ENCODE data around the gene MSMB.
"Not testable (repeated sequence)": the region's sequence is repeated elsewhere in the genome, so short reads cannot be mapped to it uniquely, and the experiment has no call there.

The MSMB gene

DNA sequence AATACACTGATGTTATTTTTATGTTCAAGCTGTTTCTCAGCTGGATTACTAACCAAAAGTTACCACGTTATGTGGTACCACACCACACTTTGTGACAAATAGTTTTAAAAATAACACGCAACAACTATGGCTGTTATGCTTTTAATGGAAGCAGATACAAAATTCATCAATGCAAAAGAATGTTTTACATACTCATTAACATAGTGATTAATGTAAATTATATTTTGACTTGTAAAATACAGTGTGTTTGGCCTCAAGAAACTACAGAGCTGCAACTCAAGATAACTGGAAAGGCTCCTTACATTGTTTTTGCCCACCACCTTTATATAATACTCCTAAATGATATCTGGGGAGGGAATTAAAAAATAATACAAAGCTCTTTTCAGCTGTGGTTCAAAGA is 41.1 kb downstream of the MSMB start:
- no peak for DNase-seq

DNA sequence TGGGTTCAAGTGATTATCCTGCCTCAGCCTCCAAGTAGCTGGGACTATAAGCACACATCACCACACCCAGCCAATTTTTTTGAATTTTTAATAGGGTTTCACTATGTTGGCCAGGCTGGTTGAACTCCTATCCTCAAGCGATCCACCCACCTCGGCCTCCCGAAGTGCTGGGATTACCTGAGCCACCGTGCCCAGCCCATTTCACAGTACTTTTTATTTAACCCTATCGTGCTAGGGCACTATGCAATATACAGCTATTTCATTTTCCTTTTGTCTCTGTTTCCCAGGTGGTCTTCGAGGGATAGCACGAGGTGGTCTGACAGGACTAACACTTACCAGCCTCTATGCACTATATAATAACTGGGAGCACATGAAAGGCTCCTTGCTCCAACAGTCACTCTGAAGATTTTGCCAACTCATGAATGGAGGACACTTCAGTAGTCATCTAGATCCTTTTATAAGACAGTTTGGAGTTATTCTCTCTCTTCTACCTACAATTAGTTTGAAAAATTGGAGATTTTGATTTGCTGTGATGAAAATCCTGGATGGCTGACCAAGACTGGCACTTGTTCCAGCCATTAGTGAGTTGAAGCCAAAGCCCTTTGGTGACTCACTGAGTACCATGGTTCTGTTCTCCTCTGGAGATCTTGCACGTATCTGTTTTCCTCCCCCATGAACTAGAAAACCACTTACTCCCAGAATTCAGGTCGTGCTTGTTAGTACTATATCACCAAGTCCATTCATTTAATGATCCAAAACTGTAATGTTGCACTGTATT is 43.0 kb downstream of the MSMB start:
- DNase-seq = no peak

DNA sequence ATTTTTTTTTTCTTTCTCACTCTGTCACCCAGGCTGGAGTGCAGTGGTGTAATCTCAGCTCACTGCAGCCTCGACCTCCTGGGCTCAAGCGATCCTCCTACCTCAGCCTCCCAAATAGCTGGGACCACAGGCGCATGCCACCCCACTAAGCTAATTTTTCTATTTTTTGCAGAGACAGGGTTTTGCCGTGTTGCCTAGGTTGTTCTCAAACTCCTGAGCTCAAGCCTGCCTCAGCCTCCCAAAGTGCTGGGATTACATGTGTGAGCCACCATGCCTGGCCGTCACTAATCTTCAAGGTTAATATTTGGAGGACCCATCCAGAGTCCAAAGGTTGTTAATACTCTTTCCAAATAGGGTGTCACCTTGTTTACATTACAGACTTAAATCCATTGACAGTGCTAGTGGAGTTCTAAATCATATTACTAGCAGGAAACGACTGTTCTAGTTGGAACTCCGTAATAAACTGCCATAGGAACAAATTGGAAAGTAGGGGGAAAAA is 43.8 kb downstream of the MSMB start:
- DNase-seq = not testable (repeated sequence)

DNA sequence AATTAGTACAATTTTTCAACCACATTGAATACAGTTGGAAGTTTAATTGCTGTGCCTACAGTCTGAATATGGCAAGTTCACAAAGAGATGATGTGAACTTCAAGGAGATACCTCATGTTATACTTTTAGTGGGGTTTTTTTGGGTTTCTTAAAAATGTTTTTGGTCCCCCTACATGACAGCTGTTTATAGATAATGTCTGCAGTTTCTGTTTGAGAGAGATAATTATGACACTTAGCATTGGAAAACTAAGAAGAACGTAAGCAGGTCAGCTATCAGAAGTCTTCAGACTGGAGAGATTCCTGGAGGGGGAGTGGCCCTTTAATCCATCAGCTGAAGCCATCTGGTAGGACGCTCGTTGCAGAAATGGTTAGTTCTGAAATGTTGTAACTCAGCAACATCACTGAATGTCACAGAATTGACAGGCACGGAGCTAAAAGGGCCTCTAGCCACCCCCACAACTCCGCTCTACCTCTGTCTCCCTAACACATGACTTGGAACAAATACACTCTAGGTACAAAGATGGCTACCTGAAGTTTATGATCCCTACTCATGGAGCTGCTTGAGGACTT is 44.8 kb downstream of the MSMB start:
- no peak for DNase-seq

DNA sequence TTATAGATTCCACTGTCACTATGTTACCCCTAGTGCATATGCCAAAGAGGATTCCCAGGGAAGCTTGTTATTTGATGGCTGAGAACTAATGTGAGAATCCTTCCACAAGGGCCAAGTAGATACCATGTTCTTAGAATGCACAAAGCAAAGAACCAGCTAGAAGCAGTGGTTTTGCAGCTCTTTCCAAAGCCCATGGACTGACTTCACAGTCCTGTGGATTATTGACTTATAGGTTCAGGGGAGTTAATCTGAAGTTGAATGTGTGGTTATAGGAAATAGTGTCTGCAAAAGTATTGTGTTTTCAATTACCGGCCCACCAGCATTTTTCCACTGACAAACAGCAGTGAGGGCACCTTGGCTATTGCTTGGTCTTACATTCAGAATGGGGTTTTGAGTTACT is 45.5 kb downstream of the MSMB start:
- no peak for DNase-seq

DNA sequence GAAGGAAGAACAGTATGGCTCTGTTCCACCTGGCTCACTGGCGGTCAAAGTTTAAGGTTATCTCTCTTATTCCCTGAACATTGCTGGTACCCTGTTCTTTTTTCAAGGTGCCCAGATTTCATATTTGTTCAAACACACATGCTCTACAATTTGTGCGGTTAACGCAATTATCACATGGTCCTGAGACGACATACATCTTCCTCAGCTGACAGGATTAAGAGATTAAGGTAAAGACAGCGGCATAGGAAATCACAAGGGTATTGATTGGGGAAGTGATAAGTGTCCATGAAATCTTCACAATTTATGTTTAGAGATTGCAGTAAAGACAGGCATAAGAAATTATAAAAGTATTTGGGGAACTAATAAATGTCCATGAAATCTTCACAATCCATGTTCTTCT is 46.1 kb downstream of the MSMB start:
- not testable (repeated sequence) for DNase-seq

DNA sequence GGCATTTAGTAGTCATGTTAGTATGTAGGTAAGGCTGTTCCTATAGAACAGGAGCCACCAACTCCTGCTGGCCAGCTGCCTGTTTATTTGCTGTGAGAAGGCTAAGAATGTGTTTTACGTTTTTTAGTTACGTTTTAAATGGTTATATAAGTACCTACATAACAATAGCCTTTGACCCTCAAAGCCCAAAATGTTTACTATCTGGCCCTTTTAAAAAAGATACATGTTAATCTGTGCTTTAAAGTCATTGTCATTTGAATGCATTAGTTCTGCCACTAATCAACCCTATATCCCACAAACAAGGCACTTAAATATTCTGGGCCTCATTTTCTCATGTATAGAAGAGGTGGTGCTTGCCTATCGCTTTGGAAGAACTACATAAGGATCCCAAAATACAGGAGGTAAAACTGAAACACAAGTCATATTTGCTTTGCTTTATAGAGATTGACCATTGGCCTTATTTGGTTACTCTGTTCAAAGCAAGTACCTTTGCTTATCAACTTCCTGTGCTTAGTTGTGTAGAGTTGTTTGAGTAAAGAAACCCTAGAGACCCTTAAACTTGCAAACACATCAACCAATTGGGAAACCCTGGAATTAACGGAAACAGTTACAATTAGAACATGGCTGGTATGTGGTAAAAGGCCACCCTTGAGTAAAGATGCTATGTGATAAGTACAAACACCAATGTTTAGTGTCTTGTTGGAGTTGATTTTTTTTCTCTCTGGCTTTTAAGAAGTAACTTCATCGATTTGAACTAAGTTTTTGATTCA is 47.9 kb downstream of the MSMB start:
- no peak for DNase-seq

DNA sequence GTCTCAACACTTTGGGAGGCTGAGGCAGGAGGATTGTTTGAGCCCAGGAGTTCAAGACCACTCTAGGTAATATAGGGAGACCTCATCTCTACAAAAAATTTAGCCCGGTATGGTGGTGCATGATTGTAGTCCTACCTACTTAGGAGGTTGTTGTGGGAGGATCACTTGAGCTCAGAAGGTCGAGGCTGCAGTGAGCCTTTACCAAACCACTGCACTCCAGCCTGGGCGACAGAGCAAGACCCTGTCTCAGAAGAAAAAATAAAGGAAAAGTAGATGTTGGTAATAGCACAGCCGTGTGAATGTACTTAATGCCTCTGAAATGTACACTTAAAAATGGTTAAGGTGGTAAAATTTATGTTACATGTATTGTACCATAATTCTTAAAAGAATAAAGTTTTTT is 48.5 kb downstream of the MSMB start:
- no peak for DNase-seq

DNA sequence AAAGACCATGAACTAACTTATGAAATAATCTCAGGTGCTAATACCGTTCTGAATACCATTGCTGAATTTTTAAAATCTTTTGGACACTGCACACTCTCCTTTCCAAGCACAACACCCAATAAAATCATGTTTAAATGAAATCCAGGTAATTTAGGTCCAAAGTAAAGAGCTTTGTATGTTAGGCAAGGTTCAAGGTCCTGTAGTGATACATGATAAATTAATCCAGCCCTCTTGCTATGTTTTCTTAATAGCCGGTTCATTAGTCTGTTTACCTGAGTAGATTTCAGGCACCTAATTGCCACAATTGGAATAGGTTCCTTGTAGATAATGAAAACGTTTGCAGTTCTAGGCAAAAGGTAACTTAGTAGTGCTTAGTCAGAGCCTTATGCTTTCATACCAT is 60.5 kb downstream of the MSMB start:
- not testable (repeated sequence) for DNase-seq

DNA sequence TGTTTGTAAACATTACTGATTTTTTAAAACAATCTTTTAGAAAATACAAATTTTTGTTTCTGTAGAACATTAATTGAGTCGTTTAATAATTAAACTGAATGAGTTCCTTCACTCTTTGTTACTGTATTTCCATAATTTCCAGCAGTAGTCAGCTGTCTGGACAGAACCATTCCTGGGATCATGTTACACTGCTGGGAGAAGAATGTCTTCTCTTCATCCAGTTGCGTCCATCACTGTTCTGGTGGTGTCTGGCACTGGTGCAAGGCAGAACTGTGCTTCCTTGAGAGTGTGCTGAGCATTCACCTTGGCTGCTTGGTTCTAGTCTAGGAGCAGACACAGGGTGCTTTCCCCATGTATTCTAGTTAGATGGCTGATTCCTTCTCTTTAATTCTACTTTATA is 61.6 kb downstream of the MSMB start:
- not testable (repeated sequence) for DNase-seq

DNA sequence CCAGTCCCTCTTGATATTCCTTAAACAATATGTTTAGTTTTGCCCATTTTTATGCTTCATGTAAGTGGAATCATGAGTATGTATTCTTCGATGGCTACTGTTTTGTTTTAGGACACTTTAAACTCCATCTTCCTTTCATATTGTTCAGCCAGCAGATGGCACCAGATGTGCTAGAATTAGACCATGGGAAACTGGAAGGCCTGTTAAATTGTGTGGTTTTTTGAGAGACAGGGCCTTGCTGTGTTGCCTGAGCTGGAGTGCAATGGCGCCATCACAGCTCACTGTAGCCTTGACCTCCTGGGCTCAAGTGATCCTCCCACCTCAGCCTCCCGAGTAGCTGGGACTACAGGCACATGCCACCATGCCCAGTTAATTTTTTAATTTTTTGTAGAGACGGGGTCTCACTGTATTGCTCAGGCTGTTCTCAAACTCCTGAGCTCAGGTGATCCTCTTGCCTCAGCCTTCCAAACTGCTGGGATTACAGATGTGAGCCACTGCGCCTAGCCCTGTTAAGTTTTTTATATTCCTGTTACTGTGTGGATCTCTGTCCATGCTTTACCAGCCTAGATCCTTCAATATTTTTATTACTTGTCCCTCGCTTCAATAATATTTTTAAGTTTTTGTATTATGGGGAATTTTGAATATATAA is 62.4 kb downstream of the MSMB start:
- not testable (repeated sequence) for DNase-seq

All from SW 1271 (cell line).